Small intestine (tissue), 7 donors: ENCODE data around the gene PROM2. TPM values are rescaled to one million over a fixed set of nuclear protein-coding genes. Genes with fewer than 3 reads are reported as not detected.

ENCODE experiments used
- DNase-seq, 2 donors: peaks; one replicate each; pipeline versions ENCODE4 v3.0.0 to v3.0.0-alpha.2; 2013
- FAIRE-seq: peaks from 2 replicates; lab custom pipeline; 2012; peaks lifted over from hg19 to GRCh38; lab: Jason Lieb, UNC
- H3K27ac ChIP-seq, 3 donors: one replicate each; pipeline ENCODE4 v1.5.1; 2013; ENCODE audit warnings: low read length in 2 of 3, mild to moderate bottlenecking in 2 of 3, control low read depth in 1 of 3, inconsistent platforms in 1 of 3, low read depth in 1 of 3, moderate library complexity in 1 of 3
- H3K27me3 ChIP-seq, 3 donors: one replicate each; pipeline ENCODE4 v1.6.1; 2013; ENCODE audit warnings: low read length in 3 of 3, inconsistent platforms in 1 of 3; ENCODE audit not compliant: control insufficient read depth in 3 of 3, insufficient read depth in 3 of 3
- H3K36me3 ChIP-seq, 3 donors: one replicate each; pipeline ENCODE4 v1.6.1; 2013; ENCODE audit warnings: low read length in 3 of 3, inconsistent platforms in 1 of 3, low read depth in 1 of 3, mild to moderate bottlenecking in 1 of 3, moderate library complexity in 1 of 3; ENCODE audit not compliant: control insufficient read depth in 3 of 3, insufficient read depth in 2 of 3
- H3K4me1 ChIP-seq, 3 donors: one replicate each; pipeline ENCODE4 v1.6.1; 2013; ENCODE audit warnings: low read length in 2 of 3, inconsistent platforms in 1 of 3, low read depth in 1 of 3, mild to moderate bottlenecking in 1 of 3, moderate library complexity in 1 of 3; ENCODE audit not compliant: control insufficient read depth in 3 of 3, insufficient read depth in 2 of 3
- H3K4me3 ChIP-seq, 3 donors: one replicate each; pipeline ENCODE4 v1.5.1; 2013; ENCODE audit warnings: low read length in 3 of 3, control low read depth in 1 of 3, inconsistent platforms in 1 of 3, low read depth in 1 of 3, mild to moderate bottlenecking in 1 of 3, moderate library complexity in 1 of 3
- H3K9me3 ChIP-seq, 2 donors: one replicate each; pipeline ENCODE4 v1.6.1; 2013; ENCODE audit warnings: low read depth in 1 of 2, low read length in 1 of 2; ENCODE audit not compliant: control insufficient read depth in 2 of 2, insufficient read depth in 1 of 2
- WGBS, 3 donors: extraction: QIAGEN DNeasy Blood & Tissue Kit; methylation state at CpG; one replicate each; pipeline ENCODE4 v1.1.7; 2013; 5-methylcytosine and 5-hydroxymethylcytosine counted together
- polyA plus RNA-seq, 4 donors: library from polyadenylated mRNA; stranded (reverse) in 3 of 4; unstranded in 1 of 4; fragments of 200-250 nt in 3 of 4; fragments of 120-200 nt in 1 of 4; gene quantifications; one replicate each; pipeline versions ENCODE4 v1.2.1 to v1.2.3, GENCODE V29; 2013
- donor health status: healthy with polysubstance abuse.
- donor health status: control.
- donor health status: control.
- donor health status: Bipolar disorder and iron deficiency.
- donor health status: healthy.

PROM2 gene
- polyA plus RNA-seq, 4 donors = 1.1 to 17.9 (median 1.8) TPM

- no peak overlapping the region for H3K4me3 ChIP-seq
- no peak for FAIRE-seq
Measured at GRCh38 chr2:95301876-95302641, 27.8 kb downstream of the PROM2 start.

GRCh38 chr2:95303191-95303919 is 29.1 kb downstream of the PROM2 start:
- no peaks in the 10 kb centered on the region for H3K4me1 ChIP-seq
- no peak overlapping the region for H3K27ac ChIP-seq
- no peaks in the 10 kb centered on the region for H3K9me3 ChIP-seq
- H3K4me3 ChIP-seq = no peak overlapping the region
- no peaks in the 10 kb centered on the region for H3K36me3 ChIP-seq
- WGBS, 3 donors = 83 to 88% (median 86%) methylated on average over 18 to 19 of the region's 19 CpGs
- DNase-seq (no peak), FAIRE-seq (no peak)
- no peaks in the 10 kb centered on the region for H3K27me3 ChIP-seq

More at GRCh38 chr2:95301876-95302641, 27.8 kb downstream of the PROM2 start:
- no peak for DNase-seq
- H3K4me1 ChIP-seq = no peaks in the 10 kb centered on the region
- no peaks in the 10 kb centered on the region for H3K36me3 ChIP-seq
- no peaks in the 10 kb centered on the region for H3K9me3 ChIP-seq
- no peak overlapping the region for H3K27ac ChIP-seq
- 68 to 79% (median 73%) methylated on average over 17 of the region's 17 CpGs for WGBS, 3 donors
- H3K27me3 ChIP-seq = no peaks in the 10 kb centered on the region

GRCh38 chr2:95305380-95306061 is 31.3 kb downstream of the PROM2 start:
- no peak overlapping the region for H3K27ac ChIP-seq
- peak; percentile 30 to 46 for DNase-seq

GRCh38 chr2:95306336-95306895 is 32.2 kb downstream of the PROM2 start:
- WGBS, 3 donors = 79 to 86% (median 85%) methylated on average over 10 of the region's 10 CpGs
- no peak overlapping the region for H3K27ac ChIP-seq
- no peak for DNase-seq
- no peaks in the 10 kb centered on the region for H3K36me3 ChIP-seq
- no peaks in the 10 kb centered on the region for H3K27me3 ChIP-seq
- FAIRE-seq = no peak
- H3K4me3 ChIP-seq = no peak overlapping the region
- no peaks in the 10 kb centered on the region for H3K4me1 ChIP-seq
- no peaks in the 10 kb centered on the region for H3K9me3 ChIP-seq

More at GRCh38 chr2:95305380-95306061, 31.3 kb downstream of the PROM2 start:
- H3K9me3 ChIP-seq = no peaks in the 10 kb centered on the region
- H3K36me3 ChIP-seq = no peaks in the 10 kb centered on the region
- no peaks in the 10 kb centered on the region for H3K4me1 ChIP-seq
- no peak for FAIRE-seq
- 21 to 49% (median 25%) methylated on average over 15 of the region's 15 CpGs for WGBS, 3 donors
- H3K27me3 ChIP-seq = no peaks in the 10 kb centered on the region
- H3K4me3 ChIP-seq = no peak overlapping the region

GRCh38 chr2:95307036-95307435 is 32.8 kb downstream of the PROM2 start:
- DNase-seq (no peak), FAIRE-seq (no peak)
- Histone ChIP-seq H3K9me3 (no peaks in the 10 kb centered on the region), H3K36me3 (no peaks in the 10 kb centered on the region), H3K27ac (no peak overlapping the region), H3K4me1 (no peaks in the 10 kb centered on the region), H3K4me3 (no peak overlapping the region), H3K27me3 (no peaks in the 10 kb centered on the region)
- 87 to 92% (median 89%) methylated on average over 5 of the region's 5 CpGs for WGBS, 3 donors

- FAIRE-seq (no peak), DNase-seq (no peak)
- Histone ChIP-seq H3K27me3 (no peaks in the 10 kb centered on the region), H3K27ac (no peak overlapping the region), H3K4me1 (no peaks in the 10 kb centered on the region), H3K36me3 (no peaks in the 10 kb centered on the region), H3K9me3 (no peaks in the 10 kb centered on the region), H3K4me3 (no peak overlapping the region)
- WGBS, 3 donors = 74 to 84% (median 78%) methylated on average over 8 of the region's 8 CpGs
Measured at GRCh38 chr2:95307878-95308277, 33.6 kb downstream of the PROM2 start.

- H3K27ac ChIP-seq = no peak overlapping the region
- DNase-seq (no peak), FAIRE-seq (no peak)
- no peaks in the 10 kb centered on the region for H3K36me3 ChIP-seq
- H3K9me3 ChIP-seq = no peaks in the 10 kb centered on the region
- H3K27me3 ChIP-seq = no peaks in the 10 kb centered on the region
- no peak overlapping the region for H3K4me3 ChIP-seq
- 54 to 74% (median 62%) methylated on average over 11 to 12 of the region's 12 CpGs for WGBS, 3 donors
- H3K4me1 ChIP-seq = no peaks in the 10 kb centered on the region
Measured at GRCh38 chr2:95308426-95308990, 34.3 kb downstream of the PROM2 start.

- Histone ChIP-seq H3K4me3 (no peak overlapping the region), H3K4me1 (no peaks in the 10 kb centered on the region), H3K36me3 (no peaks in the 10 kb centered on the region), H3K9me3 (no peaks in the 10 kb centered on the region), H3K27me3 (no peaks in the 10 kb centered on the region), H3K27ac (no peak overlapping the region)
- no peak for FAIRE-seq
- DNase-seq = no peak
- WGBS, 3 donors = 41 to 64% (median 59%) methylated on average over 8 of the region's 8 CpGs
Measured at GRCh38 chr2:95309599-95309998, 35.4 kb downstream of the PROM2 start.
